Neutrophil (primary cell): ENCODE data around the gene AOPEP.

Source experiments
- H3K27ac ChIP-seq: fragments of 200-600 bp; sonication (generic); 2 replicates; pipeline ENCODE4 v1.5.1; 2016; ENCODE audit warnings: mild to moderate bottlenecking, moderate library complexity
- H3K27me3 ChIP-seq: fragments of 200-600 bp; sonication (generic); 2 replicates; pipeline ENCODE4 v1.6.0; 2016; ENCODE audit warnings: mild to moderate bottlenecking
- H3K36me3 ChIP-seq: fragments of 200-600 bp; sonication (generic); 2 replicates; pipeline ENCODE4 v1.5.1; 2017
- H3K4me1 ChIP-seq, 2 experiments: fragments of 200-600 bp in 1 of 2; sonication (generic) in 1 of 2; 1 replicate in 1 of 2; 2 replicates in 1 of 2; pipeline versions ENCODE4 v1.5.1 to v1.6.1; 2013 to 2016; ENCODE audit warnings: low read depth in 1 of 2, low read length in 1 of 2, mild to moderate bottlenecking in 1 of 2, moderate library complexity in 1 of 2; ENCODE audit not compliant: control insufficient read depth in 1 of 2, insufficient read depth in 1 of 2
- H3K4me3 ChIP-seq, 2 experiments: fragments of 200-600 bp in 1 of 2; sonication (generic) in 1 of 2; 1 replicate in 1 of 2; 2 replicates in 1 of 2; pipeline ENCODE4 v1.5.1; 2013 to 2016; ENCODE audit warnings: low read depth in 1 of 2, low read length in 1 of 2, mild to moderate bottlenecking in 1 of 2, moderate library complexity in 1 of 2
- H3K9me3 ChIP-seq: fragments of 200-600 bp; sonication (generic); 2 replicates; pipeline ENCODE4 v1.5.1; 2016
- TF ChIP-seq, protein P1 (sequence below): fragments of 200-600 bp; sonication (generic); IDR thresholded peaks from 2 replicates; pipeline ENCODE4 v1.5.1; 2016; ENCODE audit warnings: antibody characterized with exemption

Gene AOPEP

DNA sequence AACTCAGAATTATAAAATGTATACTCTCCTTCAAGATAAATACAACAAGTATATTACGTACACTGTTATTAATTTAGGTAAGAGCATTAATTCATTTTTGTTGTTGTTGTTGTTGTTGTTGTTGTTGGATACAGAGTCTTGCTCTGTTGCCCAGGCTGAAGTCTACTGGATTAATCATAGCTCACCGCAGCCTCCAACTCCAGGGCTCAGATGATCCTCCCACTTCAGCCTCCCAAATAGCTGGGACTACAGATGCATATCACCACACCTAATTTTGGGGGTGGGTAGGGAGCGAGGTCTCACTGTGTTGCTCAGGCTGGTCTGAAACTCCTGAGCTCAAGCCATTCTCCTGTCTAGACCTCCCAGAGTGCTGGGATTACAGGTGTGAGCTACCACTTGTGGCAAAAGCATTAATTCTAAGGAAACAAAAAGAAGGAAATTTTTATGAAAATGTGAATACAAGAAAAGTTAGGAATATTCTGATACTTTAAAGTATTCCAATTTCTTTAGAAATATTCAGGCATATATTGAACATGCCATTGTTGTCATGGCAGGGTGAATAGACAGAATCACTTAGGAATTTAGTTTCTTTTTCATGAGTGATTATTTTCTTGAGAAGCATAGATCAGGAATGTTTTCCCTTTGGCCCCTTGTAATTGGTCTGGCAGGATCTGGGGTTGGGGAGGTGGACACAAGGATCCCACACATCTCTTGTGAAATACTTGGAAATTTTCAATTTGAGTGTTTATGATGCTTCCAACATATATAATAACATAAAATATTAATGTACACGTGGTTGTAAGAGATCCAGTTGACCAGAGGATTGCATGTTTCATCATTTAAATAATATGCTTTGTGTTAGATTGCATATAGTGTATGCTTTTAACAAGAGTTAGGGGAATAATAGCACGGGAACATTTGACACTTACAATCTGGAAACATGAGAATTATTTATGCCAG, 327.4 kb downstream of the AOPEP start:
- Histone ChIP-seq H3K27me3 (peaks cover 29% of the 10 kb centered on the region), H3K4me1 (peaks cover 3 to 6% of the 10 kb centered on the region in 2 experiments), H3K36me3 (no peaks in the 10 kb centered on the region), H3K9me3 (no peaks in the 10 kb centered on the region), H3K4me3 (no peak overlapping the region), H3K27ac (no peak overlapping the region)
- TF ChIP-seq, protein P1, sequence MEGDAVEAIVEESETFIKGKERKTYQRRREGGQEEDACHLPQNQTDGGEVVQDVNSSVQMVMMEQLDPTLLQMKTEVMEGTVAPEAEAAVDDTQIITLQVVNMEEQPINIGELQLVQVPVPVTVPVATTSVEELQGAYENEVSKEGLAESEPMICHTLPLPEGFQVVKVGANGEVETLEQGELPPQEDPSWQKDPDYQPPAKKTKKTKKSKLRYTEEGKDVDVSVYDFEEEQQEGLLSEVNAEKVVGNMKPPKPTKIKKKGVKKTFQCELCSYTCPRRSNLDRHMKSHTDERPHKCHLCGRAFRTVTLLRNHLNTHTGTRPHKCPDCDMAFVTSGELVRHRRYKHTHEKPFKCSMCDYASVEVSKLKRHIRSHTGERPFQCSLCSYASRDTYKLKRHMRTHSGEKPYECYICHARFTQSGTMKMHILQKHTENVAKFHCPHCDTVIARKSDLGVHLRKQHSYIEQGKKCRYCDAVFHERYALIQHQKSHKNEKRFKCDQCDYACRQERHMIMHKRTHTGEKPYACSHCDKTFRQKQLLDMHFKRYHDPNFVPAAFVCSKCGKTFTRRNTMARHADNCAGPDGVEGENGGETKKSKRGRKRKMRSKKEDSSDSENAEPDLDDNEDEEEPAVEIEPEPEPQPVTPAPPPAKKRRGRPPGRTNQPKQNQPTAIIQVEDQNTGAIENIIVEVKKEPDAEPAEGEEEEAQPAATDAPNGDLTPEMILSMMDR: no peak

DNA sequence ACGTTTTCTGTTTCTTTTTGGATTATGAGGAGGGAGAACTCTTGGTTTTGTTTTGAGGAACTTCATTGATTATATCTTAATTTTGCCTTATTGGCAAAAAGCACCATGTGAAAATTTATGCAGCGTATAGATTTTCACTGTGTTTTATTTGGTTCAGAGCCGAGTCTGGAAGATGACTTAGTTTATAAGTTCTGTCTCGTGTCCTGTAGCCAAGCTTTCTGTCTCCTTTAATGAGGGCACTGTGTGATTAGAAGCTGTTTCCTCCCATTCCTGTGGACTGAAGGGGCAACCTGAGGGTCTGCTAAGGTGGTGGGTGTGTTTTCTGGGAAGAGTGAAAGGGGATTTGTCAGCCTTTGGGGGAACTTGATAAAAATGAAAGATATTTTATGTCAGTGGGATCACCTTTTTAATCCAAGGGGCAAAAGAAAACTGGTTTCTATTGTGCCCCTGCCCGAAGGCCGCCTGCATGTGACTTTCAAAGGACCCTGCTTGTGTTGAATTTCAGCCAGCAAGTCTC, 328.9 kb downstream of the AOPEP start:
- Histone ChIP-seq H3K27ac (no peak overlapping the region), H3K9me3 (no peaks in the 10 kb centered on the region), H3K4me1 (no peaks in the 10 kb centered on the region), H3K27me3 (peaks cover 14% of the 10 kb centered on the region), H3K4me3 (no peak overlapping the region), H3K36me3 (no peaks in the 10 kb centered on the region)
- TF ChIP-seq, protein P1: no peak

DNA sequence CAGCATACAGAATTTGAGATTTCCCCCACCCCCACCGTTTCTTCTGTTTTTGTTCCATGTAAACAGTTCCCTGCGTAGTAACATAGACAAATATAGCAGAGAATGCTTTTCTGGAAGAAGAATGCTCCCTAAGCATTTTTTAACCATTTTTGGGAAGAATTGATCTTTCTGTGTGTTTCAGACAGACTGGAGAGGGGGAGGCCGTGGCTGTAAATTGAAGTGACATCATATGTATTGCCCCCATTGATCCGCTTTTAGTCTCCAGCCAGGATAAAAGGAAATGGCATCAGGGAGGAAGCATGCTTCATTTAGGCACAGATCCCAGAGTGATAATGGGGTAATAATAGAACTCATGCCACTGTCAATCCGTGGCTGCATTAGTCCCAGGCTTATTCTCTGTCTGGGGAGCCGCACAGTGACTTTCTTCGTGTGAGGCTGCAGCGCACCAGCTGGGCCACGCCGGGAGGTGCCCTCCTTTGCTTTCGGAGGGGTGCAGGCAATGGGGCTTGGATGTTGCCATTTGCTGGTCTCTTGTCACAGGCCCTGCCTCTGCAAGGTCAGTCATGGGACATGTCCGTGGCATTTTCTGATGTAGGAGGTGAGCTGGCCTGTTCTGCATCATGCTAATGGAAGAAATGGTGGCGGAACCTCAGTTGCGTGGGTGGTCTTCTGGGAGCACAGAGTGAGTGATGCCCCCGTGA, 329.5 kb downstream of the AOPEP start:
- Histone ChIP-seq H3K27me3 (peaks cover 9% of the 10 kb centered on the region), H3K4me3 (no peak overlapping the region), H3K27ac (no peak overlapping the region), H3K9me3 (no peaks in the 10 kb centered on the region), H3K36me3 (no peaks in the 10 kb centered on the region), H3K4me1 (no peaks in the 10 kb centered on the region)
- TF ChIP-seq, protein P1: no peak

DNA sequence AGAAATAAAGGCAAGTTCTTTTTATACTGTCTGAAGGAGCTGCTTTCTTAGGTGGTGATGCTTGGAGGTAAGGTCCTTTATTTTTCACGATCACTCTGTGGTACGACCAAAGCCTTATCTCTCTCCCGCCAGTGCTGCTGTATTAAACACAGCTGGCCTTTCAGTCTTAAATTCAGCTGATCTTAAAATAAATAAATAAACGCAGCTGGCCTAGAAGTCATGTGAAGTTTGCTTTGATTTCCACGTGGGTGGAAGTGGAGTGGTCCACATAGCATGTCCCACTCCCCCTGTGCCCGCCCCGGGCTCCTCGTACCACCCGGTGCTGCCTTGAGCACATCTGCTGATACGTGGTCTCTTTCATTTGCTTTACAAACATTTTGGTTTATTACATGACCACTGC, 330.6 kb downstream of the AOPEP start:
- H3K4me1 ChIP-seq: no peaks in the 10 kb centered on the region
- no peak overlapping the region for H3K27ac ChIP-seq
- H3K36me3 ChIP-seq: no peaks in the 10 kb centered on the region
- no peaks in the 10 kb centered on the region for H3K9me3 ChIP-seq
- TF ChIP-seq, protein P1: no peak
- peaks cover under 1% of the 10 kb centered on the region for H3K27me3 ChIP-seq
- H3K4me3 ChIP-seq: no peak overlapping the region

DNA sequence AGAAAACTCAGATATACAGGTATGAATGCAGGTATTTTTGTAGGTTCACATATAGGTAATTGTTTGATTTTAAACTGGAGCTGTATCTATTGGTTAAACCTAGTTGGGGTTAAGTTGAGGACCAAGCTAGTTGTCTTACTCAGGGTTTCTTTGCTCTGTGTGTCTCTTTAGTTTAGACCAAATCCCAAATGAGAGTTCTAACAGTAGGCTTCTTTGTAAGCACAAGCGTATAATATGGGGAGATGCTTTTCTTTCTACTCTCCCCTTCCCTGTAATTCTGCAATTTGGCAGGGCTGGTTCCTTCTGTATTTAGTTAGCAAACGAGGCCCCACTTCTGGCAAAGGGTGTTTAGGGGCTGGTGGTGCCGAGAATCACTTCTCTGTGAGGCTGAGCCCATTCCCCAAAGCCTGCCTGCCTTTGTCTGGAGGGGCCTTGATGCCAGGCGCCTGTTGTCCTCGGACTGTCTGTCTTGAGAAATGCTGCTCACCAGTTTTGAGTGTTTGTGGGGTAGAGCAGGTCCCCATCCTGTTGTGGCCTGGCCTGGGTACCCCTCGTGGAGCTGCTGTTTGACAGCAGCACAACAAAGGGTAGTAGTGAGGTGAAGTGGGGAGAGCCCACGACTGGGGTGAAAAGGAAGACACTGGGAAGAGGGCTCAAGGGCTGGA, 331.8 kb downstream of the AOPEP start:
- Histone ChIP-seq H3K4me3 (no peak overlapping the region), H3K27ac (no peak overlapping the region), H3K4me1 (no peaks in the 10 kb centered on the region), H3K36me3 (no peaks in the 10 kb centered on the region), H3K27me3 (no peaks in the 10 kb centered on the region), H3K9me3 (no peaks in the 10 kb centered on the region)
- TF ChIP-seq, protein P1: no peak
